WERI-Rb-1 (cell line): Measurements from ENCODE around the gene EGFR.

Source experiments
- DNase-seq: peaks from one replicate; pipeline ENCODE4 v3.0.0-alpha.2; 2020
- H3K27ac ChIP-seq: fragments of 250-450 bp; sonication (Bioruptor Pico); 2 replicates; pipeline ENCODE4 v1.5.1; 2020; ENCODE audit warnings: mild to moderate bottlenecking, moderate library complexity
- H3K27me3 ChIP-seq: fragments of 250-450 bp; sonication (Bioruptor Pico); 2 replicates; pipeline ENCODE4 v1.5.1; 2021; ENCODE audit warnings: mild to moderate bottlenecking, low read depth, moderate library complexity; ENCODE audit not compliant: insufficient read depth, severe bottlenecking
- H3K36me3 ChIP-seq: fragments of 250-450 bp; sonication (Bioruptor Pico); 2 replicates; pipeline ENCODE4 v1.5.1; 2020; ENCODE audit warnings: mild to moderate bottlenecking, moderate library complexity
- H3K4me3 ChIP-seq: 2 replicates; pipeline ENCODE4 v1.5.1; 2011; ENCODE audit warnings: low read depth, mild to moderate bottlenecking, control low read depth, low read length
- H3K9me3 ChIP-seq: fragments of 250-450 bp; sonication (Bioruptor Pico); 2 replicates; pipeline ENCODE4 v1.5.1; 2021; ENCODE audit warnings: mild to moderate bottlenecking, moderate library complexity; ENCODE audit not compliant: severe bottlenecking
- CTCF ChIP-seq: IDR thresholded peaks from 2 replicates; pipeline ENCODE4 v1.5.1; 2011; ENCODE audit warnings: low read depth, mild to moderate bottlenecking, control low read depth, inconsistent platforms, low read length

The EGFR gene

GRCh38 chr7:55087521-55087961, 68.7 kb downstream of the EGFR start:
- no peaks in the 10 kb centered on the region for H3K27me3 ChIP-seq

GRCh38 chr7:55088107-55088506, 69.3 kb downstream of the EGFR start:
- no peak overlapping the region for H3K4me3 ChIP-seq
- no peak overlapping the region for H3K27ac ChIP-seq
- no peaks in the 10 kb centered on the region for H3K36me3 ChIP-seq
- no peak for TF ChIP-seq CTCF
- no peak for DNase-seq
- H3K9me3 ChIP-seq: no peaks in the 10 kb centered on the region
- no peaks in the 10 kb centered on the region for H3K27me3 ChIP-seq

More at GRCh38 chr7:55087521-55087961, 68.7 kb downstream of the EGFR start:
- no peak for DNase-seq
- no peaks in the 10 kb centered on the region for H3K9me3 ChIP-seq
- no peak overlapping the region for H3K27ac ChIP-seq
- no peak overlapping the region for H3K4me3 ChIP-seq
- no peak for TF ChIP-seq CTCF
- H3K36me3 ChIP-seq: no peaks in the 10 kb centered on the region

- no peaks in the 10 kb centered on the region for H3K9me3 ChIP-seq
- H3K27me3 ChIP-seq: no peaks in the 10 kb centered on the region
- no peak for TF ChIP-seq CTCF
- H3K27ac ChIP-seq: no peak overlapping the region
- DNase-seq: no peak
- no peaks in the 10 kb centered on the region for H3K36me3 ChIP-seq
- H3K4me3 ChIP-seq: no peak overlapping the region
Observed at GRCh38 chr7:55088620-55089019, 69.8 kb downstream of the EGFR start.

- no peak for TF ChIP-seq CTCF
- DNase-seq: no peak
- Histone ChIP-seq H3K4me3 (no peak overlapping the region), H3K27ac (no peak overlapping the region), H3K27me3 (no peaks in the 10 kb centered on the region), H3K36me3 (no peaks in the 10 kb centered on the region), H3K9me3 (no peaks in the 10 kb centered on the region)
Observed at GRCh38 chr7:55092186-55092974, 73.6 kb downstream of the EGFR start.

GRCh38 chr7:55092975-55093373, 74.2 kb downstream of the EGFR start:
- Histone ChIP-seq H3K27me3 (no peaks in the 10 kb centered on the region), H3K27ac (no peak overlapping the region), H3K9me3 (no peaks in the 10 kb centered on the region), H3K4me3 (no peak overlapping the region), H3K36me3 (no peaks in the 10 kb centered on the region)
- TF ChIP-seq CTCF: no peak
- no peak for DNase-seq

- Histone ChIP-seq H3K27ac (no peak overlapping the region), H3K36me3 (no peaks in the 10 kb centered on the region), H3K27me3 (no peaks in the 10 kb centered on the region), H3K4me3 (no peak overlapping the region), H3K9me3 (no peaks in the 10 kb centered on the region)
- TF ChIP-seq CTCF: no peak
- no peak for DNase-seq
Observed at GRCh38 chr7:55093674-55094073, 74.9 kb downstream of the EGFR start.
